Hepatocyte (in vitro differentiated cells): ENCODE data around the gene LDB3. TPM values are rescaled to one million over a fixed set of nuclear protein-coding genes. Genes with fewer than 3 reads are reported as not detected.

Experiments used
- DNase-seq: peaks from one replicate; pipeline ENCODE4 v3.0.0-alpha.2; 2016; ENCODE audit warnings: low spot score
- H2AFZ ChIP-seq: fragments of 200-600 bp; sonication (generic); 2 replicates; pipeline ENCODE4 v1.6.0; 2016; ENCODE audit warnings: antibody characterized with exemption, mild to moderate bottlenecking
- H3K27ac ChIP-seq: fragments of 200-600 bp; sonication (generic); 2 replicates; pipeline ENCODE4 v1.5.1; 2016; ENCODE audit warnings: mild to moderate bottlenecking
- H3K27me3 ChIP-seq: fragments of 200-600 bp; sonication (generic); 2 replicates; pipeline ENCODE4 v1.6.1; 2016
- H3K36me3 ChIP-seq: fragments of 200-600 bp; sonication (generic); replicated peaks from 2 replicates; pipeline ENCODE4 v1.5.1; 2016; ENCODE audit warnings: low read depth; ENCODE audit not compliant: insufficient read depth
- H3K4me1 ChIP-seq: fragments of 200-600 bp; sonication (generic); 2 replicates; pipeline ENCODE4 v1.5.1; 2016; ENCODE audit warnings: mild to moderate bottlenecking, moderate library complexity; ENCODE audit not compliant: insufficient read depth
- H3K4me2 ChIP-seq: fragments of 200-600 bp; sonication (generic); 2 replicates; pipeline ENCODE4 v1.6.0; 2016
- H3K4me3 ChIP-seq: fragments of 200-600 bp; sonication (generic); 2 replicates; pipeline ENCODE4 v1.5.1; 2016; ENCODE audit warnings: mild to moderate bottlenecking
- H3K79me2 ChIP-seq: fragments of 200-600 bp; sonication (generic); 2 replicates; pipeline ENCODE4 v1.6.0; 2017; ENCODE audit warnings: mild to moderate bottlenecking
- H3K9me2 ChIP-seq: fragments of 200-600 bp; sonication (generic); replicated peaks from 2 replicates; pipeline ENCODE4 v1.6.0; 2017; ENCODE audit warnings: mild to moderate bottlenecking; ENCODE audit not compliant: insufficient read depth
- H3K9me3 ChIP-seq: fragments of 200-600 bp; sonication (generic); 2 replicates; pipeline ENCODE4 v1.5.1; 2016; ENCODE audit warnings: low read depth, mild to moderate bottlenecking
- H4K20me1 ChIP-seq: fragments of 200-600 bp; sonication (generic); 2 replicates; pipeline ENCODE4 v1.6.0; 2016; ENCODE audit warnings: mild to moderate bottlenecking; ENCODE audit not compliant: insufficient read depth, poor library complexity, severe bottlenecking
- EZH2 ChIP-seq: fragments of 200-600 bp; sonication (generic); IDR thresholded peaks from 2 replicates; pipeline ENCODE4 v1.6.1; 2016; ENCODE audit warnings: antibody characterized with exemption, mild to moderate bottlenecking, borderline replicate concordance
- EZH2phosphoT487 ChIP-seq: fragments of 200-600 bp; sonication (generic); IDR thresholded peaks from one replicate; pipeline ENCODE4 v1.6.1; 2018; ENCODE audit warnings: antibody characterized with exemption, mild to moderate bottlenecking, low read depth, moderate library complexity; ENCODE audit not compliant: unreplicated experiment, severe bottlenecking
- WGBS: methylation state at CpG from one replicate; pipeline ENCODE4 v1.1.6; 2016; ENCODE audit warnings: low lambda C conversion rate; ENCODE audit errors: missing lambda C conversion rate; 5-methylcytosine and 5-hydroxymethylcytosine counted together
- polyA plus RNA-seq: library from polyadenylated mRNA; unstranded; fragments of >200 nt; fragmentation: Nextera tagmentation; extraction: Ambion mirVana; gene quantifications from 2 replicates; pipeline ENCODE4 v1.2.1, GENCODE V29; 2016
- total RNA-seq: library from RNA; depleted of rRNA; stranded (reverse); fragments of >200 nt; gene quantifications from 2 replicates; pipeline ENCODE4 v1.2.3, GENCODE V29; 2014
- TF ChIP-seq, protein P1 (sequence below): fragments of 200-600 bp; sonication (generic); IDR thresholded peaks from 2 replicates; pipeline ENCODE4 v1.5.1; 2016; ENCODE audit warnings: antibody characterized with exemption, mild to moderate bottlenecking; ENCODE audit not compliant: poor library complexity

The LDB3 gene
- total and polyA plus RNA-seq, 2 experiments from 2014 or later, result 0.31 TPM; not detected in 1

DNA sequence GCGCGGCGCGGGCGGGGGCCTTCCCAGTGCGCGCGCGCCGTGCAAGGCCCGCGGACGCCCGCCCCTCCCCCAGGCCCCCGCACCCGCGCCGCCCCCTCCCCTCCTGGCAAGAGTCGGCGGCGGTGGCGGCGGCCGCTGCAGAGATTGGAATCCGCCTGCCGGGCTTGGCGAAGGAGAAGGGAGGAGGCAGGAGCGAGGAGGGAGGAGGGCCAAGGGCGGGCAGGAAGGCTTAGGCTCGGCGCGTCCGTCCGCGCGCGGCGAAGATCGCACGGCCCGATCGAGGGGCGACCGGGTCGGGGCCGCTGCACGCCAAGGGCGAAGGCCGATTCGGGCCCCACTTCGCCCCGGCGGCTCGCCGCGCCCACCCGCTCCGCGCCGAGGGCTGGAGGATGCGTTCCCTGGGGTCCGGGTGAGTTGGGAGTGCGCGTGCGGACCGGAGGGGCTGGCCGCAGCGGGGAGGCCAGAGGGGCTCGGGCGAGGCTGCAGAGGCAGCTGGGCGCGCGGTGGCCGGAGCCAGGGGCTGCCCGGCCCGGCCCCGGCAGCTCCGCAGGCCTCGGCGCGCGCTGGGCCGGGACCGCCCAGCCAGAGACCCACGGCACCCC is 88.3 kb downstream of the LDB3 start, which contains the start of gene BMPR1A:
Gene BMPR1A (plus strand): TSS at position 109 of the 602 bp plus-strand sequence. CDS start 119,400 bp downstream, outside the sequence.
- Histone ChIP-seq H3K79me2 (peaks cover 67% of the 10 kb centered on the region), H3K36me3 (no peaks in the 10 kb centered on the region), H2AFZ (peak within 1 kb of the TSS; percentile 81), H3K9me2 (no peaks in the 10 kb centered on the region), H3K4me1 (peaks cover 26% of the 10 kb centered on the region), H3K4me2 (peak within 1 kb of the TSS; percentile 82), H3K9me3 (no peaks in the 10 kb centered on the region), H3K4me3 (peak within 1 kb of the TSS; percentile 93), H4K20me1 (peaks cover 27% of the 10 kb centered on the region), H3K27ac (peak within 1 kb of the TSS; percentile 100), H3K27me3 (no peaks in the 10 kb centered on the region)
- TF ChIP-seq, protein P1, sequence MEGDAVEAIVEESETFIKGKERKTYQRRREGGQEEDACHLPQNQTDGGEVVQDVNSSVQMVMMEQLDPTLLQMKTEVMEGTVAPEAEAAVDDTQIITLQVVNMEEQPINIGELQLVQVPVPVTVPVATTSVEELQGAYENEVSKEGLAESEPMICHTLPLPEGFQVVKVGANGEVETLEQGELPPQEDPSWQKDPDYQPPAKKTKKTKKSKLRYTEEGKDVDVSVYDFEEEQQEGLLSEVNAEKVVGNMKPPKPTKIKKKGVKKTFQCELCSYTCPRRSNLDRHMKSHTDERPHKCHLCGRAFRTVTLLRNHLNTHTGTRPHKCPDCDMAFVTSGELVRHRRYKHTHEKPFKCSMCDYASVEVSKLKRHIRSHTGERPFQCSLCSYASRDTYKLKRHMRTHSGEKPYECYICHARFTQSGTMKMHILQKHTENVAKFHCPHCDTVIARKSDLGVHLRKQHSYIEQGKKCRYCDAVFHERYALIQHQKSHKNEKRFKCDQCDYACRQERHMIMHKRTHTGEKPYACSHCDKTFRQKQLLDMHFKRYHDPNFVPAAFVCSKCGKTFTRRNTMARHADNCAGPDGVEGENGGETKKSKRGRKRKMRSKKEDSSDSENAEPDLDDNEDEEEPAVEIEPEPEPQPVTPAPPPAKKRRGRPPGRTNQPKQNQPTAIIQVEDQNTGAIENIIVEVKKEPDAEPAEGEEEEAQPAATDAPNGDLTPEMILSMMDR, result no peak
- TF ChIP-seq EZH2phosphoT487, result no peak
- WGBS, result 0% methylated on average over 17 of the region's 85 CpGs
- peak; percentile 67 for DNase-seq

DNA sequence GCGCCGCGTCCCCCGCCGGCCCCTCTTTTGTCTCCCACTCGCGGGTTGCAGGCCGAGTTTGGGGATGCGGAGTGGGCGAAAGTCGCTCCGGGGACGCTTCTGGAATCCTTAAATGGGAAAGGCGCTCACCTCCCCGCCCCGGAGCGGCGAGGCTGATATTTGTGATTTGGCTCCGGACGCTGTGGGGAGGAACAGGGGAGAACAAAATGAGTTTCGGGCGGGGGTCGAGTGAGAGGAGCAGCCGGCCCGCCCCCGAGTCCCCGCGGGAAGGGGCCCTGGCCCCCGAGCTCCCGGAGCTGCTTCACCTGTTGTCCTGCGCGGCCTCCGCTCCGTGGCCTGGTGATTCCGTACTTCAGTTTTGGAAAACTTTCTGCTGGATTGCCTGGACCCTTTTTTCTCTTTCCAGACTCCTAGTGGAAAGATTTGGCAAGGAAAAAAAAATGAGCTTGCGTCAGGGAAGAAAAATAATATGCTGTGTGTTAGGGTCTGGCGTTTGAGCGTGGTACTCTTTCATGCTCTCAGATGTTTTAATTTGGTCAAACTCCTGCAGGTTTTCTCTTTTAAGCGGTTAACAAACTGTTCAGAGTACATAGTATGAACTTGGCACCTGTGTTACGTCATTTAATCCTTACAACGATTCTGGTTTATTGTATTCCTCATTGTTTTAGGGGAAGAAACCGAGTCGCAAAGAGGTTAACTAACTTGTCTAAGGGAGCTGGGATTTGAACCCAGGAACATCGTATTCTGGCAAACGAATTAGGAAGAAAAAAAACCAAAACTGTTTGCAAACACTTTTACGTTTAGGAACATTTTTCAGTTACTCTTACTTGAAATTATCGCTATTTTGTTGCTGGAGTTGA is 89.0 kb downstream of the LDB3 start:
- peak; percentile 67 for DNase-seq
- no peaks in the 10 kb centered on the region for H3K9me2 ChIP-seq
- peaks cover 34% of the 10 kb centered on the region for H4K20me1 ChIP-seq
- TF ChIP-seq EZH2, result no peak
- TF ChIP-seq EZH2phosphoT487, result no peak
- TF ChIP-seq, protein P1, result no peak
- H3K9me3 ChIP-seq, result no peaks in the 10 kb centered on the region
- H3K4me2 ChIP-seq, result peak overlapping the region; percentile 82
- H2AFZ ChIP-seq, result peak overlapping the region; percentile 81
- H3K36me3 ChIP-seq, result no peaks in the 10 kb centered on the region
- peaks cover 74% of the 10 kb centered on the region for H3K79me2 ChIP-seq
- peaks cover 26% of the 10 kb centered on the region for H3K4me1 ChIP-seq
- peak overlapping the region; percentile 100 for H3K27ac ChIP-seq
- H3K4me3 ChIP-seq, result peak overlapping the region; percentile 93
- 1% methylated on average over 28 of the region's 47 CpGs for WGBS
- H3K27me3 ChIP-seq, result no peaks in the 10 kb centered on the region

DNA sequence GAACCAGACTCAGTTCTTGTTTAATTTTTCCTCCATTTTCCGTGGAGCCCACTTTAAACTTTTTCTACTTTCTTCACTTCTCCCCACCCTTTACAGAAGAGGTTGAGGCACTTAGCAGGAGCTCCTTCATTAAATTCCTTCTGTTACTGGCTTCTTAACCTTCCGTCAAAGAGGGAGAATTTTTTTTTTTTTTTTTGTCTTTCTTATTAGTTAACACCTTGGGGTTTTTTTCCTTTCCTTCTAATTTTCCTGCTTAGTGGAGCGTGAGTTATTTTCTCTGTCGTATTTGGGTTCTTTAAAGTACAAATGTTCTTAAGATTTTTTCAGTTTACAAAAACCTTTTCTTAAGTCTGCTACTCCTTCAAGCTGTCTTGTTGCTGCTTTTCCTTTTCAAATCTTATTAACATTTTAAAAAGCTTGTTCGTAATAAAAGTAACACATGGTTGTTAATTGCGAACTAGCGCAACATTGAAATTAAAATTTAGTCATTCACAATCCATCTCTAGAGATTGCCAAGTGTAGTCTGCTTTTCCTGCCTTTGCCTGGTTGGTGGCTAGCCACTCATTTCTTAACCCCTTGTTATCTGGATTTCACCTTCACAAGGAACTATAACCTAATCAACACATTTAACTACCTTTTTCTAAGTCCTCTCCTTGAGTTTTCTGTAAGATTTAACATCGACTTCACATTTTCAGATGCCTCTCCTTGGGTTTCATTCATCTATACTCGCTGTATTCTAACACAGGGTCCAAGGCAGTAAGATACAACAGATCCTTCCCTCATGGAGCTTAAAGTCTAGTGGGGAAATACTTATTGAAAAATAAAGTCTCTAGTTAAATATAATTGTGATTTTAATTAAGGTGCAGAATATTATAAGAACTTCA is 90.1 kb downstream of the LDB3 start:
- Histone ChIP-seq H3K9me3 (no peaks in the 10 kb centered on the region), H3K4me3 (peak overlapping the region; percentile 93), H4K20me1 (peaks cover 45% of the 10 kb centered on the region), H3K4me2 (peak overlapping the region; percentile 82), H3K4me1 (peaks cover 26% of the 10 kb centered on the region), H3K36me3 (no peaks in the 10 kb centered on the region), H3K9me2 (no peaks in the 10 kb centered on the region), H3K27me3 (no peaks in the 10 kb centered on the region), H2AFZ (no peak overlapping the region), H3K79me2 (peaks cover 82% of the 10 kb centered on the region), H3K27ac (peak overlapping the region; percentile 100)
- TF ChIP-seq EZH2, result no peak
- TF ChIP-seq, protein P1, result no peak
- TF ChIP-seq EZH2phosphoT487, result no peak
- 9% methylated on average over 9 of the region's 9 CpGs for WGBS
- no peak for DNase-seq
